GM03348 (cell line): ENCODE results near the gene KCNJ6.
"Not testable (repeated sequence)": the region's sequence is repeated elsewhere in the genome, so short reads cannot be mapped to it uniquely, and the experiment has no call there.

Experiments used
- DNase-seq: peaks from one replicate; pipeline ENCODE4 v3.0.0; 2012; ENCODE audit warnings: low spot score

Gene KCNJ6

DNA sequence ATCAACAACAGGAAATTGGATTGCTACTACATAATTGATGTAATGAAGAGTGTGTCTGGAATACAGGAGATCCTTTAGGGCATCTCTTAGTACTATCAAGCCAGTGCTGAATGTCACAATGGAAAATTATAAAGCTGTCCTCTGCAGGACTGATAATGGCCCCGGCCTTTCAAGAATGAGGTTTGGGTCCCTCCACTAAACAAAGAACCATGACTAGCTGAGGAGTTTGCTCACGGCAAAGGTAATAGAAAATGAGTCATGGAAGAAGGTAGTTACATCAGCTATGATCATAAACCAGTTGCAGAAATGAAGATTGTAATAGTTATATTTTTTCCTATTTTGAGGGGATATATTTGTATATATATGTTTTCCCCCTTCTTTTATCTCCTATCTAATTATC, 145.8 kb downstream of the KCNJ6 start:
- DNase-seq = no peak

- DNase-seq = no peak
Observed at GRCh38 chr21:37769656-37770055, 146.6 kb downstream of the KCNJ6 start.

DNA sequence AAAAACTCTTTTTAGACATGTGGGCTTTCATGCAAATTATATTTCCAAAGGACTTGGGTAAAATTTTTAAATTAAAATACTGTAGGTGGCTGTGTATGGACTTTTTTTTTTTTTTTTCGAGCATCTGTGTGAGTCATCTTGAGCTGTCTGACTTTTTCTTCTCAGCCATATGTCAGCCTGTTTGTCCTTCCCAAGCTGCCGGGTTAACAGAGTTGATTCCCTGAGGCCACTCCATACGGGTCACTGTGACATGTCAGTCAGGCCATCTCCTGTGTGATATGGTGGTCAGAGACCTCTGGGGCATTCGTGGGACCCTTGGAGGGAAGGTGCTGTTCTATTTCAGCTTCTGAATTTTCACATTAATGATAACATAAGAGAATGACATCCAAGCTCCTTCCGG, 148.3 kb downstream of the KCNJ6 start:
- peak; percentile 65 for DNase-seq

DNA sequence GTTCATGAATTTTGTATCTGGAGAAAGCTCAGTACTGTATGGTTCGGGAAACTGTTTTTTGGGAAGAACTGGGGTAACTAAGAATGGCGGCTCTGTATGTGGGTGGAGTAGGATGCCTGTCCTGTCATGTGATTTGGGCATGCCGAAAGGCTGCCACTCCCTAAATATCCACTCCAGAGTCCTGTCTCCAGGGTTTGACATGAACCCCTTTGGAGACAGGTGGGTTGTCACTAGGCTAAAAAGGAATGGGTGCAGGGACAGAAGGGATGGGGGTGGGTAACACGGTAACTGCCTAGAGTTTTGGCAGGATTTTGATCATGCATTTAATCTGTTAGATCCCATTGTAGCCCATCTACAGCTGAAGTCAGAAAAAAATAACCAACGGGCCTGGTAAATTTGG, 150.1 kb downstream of the KCNJ6 start:
- DNase-seq = no peak

- no peak for DNase-seq
Observed at GRCh38 chr21:37765221-37765900, 150.9 kb downstream of the KCNJ6 start.

- DNase-seq = peak; percentile 49
Observed at GRCh38 chr21:37764691-37765090, 151.6 kb downstream of the KCNJ6 start.

GRCh38 chr21:37763298-37763697, 153.0 kb downstream of the KCNJ6 start:
- no peak for DNase-seq

- DNase-seq = no peak
Observed at GRCh38 chr21:37762606-37763005, 153.7 kb downstream of the KCNJ6 start.

DNA sequence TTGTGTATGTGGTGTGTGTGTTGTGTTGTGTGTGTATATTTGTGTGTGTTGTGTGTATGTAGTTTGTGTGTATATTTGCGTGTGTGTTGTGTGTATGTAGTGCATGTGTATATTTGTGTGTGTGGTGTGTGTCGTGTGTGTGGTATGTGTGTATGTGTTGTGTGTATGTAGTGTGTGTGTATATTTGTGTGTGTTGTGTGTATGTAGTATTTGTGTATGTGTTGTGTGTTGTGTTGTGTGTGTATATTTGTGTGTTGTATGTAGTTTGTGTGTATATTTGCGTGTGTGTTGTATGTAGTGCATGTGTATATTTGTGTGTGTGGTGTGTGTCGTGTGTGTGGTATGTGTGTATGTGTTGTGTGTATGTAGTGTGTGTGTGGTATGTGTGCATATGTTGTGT, 154.9 kb downstream of the KCNJ6 start:
- not testable (repeated sequence) for DNase-seq

- no peak for DNase-seq
Observed at GRCh38 chr21:37759777-37760176, 156.5 kb downstream of the KCNJ6 start.

DNA sequence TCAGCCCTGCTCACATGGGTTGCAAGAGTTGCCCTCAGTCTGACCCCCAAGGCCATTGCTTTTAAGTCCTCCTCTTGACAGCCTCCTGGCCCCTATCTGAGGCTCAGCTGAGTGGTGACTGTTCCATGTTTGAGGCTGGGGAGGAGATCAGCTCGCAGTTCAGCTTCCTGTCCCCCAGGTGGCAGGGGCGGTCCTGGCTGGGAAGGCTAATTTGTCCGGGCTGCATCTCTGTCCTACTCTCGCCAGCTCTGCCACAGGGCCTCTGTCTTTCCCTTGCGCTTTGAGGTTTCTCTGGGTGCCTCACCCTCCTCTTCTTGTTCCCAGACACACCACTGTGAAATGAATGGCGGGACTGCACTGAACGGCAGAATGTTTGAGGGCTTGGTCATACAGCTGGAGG, 157.3 kb downstream of the KCNJ6 start:
- peak; percentile 83 for DNase-seq

DNA sequence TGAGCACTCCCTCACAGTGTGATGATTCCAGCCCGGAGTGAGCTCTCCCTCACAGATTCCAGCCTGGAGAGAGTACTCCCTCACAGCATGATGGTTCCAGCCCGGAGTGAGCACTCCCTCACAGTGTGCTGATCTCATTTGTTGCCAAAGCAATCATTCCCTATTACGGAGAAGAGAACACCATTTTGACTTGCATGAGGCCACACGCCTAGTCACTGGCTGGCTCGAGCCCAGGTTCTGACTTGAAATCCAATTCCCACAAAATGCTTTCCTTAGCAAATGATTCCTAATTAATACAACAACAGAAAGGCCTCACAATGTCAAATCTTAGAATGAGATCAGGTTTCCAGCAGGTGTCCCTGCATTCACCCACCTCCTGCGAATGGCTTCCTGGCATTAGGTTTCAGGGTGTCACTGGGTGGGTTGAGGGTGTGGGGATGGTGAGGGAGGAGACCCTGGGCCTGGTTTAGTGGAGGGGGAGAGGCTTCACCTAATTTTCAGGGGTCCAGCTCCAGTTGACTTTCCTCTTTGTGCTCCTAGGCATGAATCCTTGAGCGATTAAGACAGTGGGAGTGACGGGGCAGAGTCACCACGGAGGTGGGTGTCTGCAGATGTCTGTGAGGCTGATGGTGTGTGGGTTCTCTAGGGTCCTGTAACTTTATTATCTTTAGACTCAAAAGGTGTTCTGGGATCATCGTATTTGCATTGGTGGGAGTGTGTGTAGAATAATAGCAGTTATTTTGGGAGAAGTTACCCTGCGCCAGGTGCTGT, 158.5 kb downstream of the KCNJ6 start:
- DNase-seq = no peak

DNA sequence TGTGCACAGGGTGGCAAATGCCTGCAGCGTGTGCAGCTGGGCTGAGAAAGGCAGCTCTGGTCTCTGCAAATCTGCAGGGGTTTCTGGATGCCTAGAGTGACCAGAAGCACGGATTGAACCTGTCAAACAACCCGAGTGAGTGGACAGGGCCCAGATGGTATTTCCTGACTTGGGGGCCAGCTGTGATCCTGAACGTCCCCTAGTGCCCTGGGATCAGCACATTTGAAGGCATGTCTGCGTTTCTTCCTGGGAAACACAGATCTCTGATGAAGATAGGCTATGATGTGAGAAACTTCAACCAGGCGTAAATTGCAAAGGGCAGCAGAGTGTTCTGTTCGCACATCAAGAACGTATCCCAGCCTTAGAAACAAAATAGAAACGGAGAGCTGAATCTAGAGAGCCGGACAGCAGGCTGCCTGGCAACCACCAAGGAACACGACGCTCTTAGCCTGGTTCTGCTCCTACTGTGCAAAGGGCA, 163.1 kb downstream of the KCNJ6 start:
- DNase-seq = no peak

DNA sequence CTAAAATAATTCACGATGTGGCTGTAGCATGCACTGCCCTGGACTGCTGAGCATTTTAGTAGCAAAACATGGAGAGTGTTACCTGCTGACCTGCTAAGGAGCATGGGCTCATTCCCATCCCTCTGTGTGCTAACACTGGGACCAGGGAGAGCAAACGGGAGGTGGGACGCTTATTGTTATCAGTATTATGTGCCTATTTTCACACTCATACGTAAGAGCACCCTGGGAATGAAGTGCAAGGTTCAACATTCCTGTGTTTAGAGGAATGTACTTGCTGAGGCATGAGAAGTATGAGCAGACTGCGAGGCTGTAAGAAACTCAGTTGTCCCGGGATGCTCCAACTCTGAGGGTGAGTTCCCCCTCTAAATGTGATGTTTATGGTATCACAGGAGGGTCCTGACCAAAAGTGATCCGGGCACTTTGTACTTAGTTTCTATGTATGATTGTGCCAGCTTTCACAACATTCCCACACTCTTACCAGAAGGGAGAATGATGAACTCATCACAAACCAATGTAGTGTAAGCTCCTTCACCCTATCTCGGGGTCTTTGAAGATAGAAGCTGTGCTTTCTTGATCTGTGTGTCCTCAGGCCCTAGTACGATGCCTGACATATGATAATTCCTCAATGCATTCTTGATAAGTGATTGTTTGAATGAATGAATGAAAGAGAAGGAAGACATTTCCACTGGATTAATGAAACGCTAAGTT, 164.8 kb downstream of the KCNJ6 start:
- DNase-seq = peak; percentile 14

- no peak for DNase-seq
Observed at GRCh38 chr21:37749132-37749531, 167.1 kb downstream of the KCNJ6 start.

DNA sequence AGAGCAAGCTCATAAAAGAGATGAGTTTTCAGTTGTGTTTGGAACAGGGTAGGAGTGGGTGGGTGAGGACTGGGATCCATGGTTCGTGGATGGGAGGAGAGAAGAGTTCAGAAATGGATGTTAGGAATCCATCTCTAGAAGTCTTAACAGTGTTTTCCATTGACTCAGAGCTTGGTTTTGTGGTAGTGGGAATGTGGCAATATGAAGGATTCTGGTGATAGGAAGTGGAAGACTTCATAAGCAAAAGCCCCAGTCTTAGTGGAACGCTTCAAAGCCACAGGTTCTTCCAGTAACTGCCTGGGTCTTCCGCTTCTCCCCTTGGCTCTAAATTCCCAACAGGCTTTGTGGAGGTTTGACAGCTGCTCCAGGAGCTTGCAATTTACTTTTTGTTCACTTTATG, 167.9 kb downstream of the KCNJ6 start:
- DNase-seq = no peak

DNA sequence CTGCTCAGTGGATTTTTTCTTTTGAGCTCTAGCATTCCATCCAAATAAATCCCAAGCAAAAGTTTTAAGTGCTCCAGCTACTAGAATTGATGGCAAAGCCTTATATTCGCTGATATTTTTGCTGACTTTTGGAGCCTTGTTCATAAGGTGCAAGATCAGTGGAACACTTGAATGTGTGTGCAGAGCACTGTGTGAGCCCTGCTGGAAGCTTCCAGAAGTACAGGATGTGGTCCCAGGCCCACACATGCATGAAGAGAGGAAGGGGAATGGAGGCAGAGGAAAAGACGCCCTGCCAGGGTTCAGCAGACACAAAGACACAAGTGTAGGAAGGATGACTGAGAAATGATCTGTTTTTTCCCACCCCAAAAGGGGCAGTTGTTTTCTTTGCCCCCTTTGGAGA, 169.4 kb downstream of the KCNJ6 start:
- DNase-seq = no peak

DNA sequence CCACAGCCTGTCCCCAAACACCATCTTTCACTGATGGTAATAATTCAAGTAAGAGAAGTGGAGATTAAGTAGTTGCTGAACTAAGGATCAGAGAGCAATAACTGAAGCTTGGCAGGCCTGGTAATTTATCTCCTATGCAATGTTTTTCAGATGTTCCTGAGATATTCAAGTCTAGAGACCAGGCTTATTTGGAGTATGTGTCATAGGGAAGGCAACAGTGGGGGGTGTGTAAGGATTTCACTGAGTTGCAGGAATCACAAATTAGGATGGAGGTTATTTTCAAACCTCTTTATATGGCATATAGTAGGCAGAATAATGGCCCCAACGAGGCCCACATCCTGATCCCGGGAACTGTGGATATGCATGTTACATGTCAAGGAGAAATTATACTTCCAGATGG, 171.7 kb downstream of the KCNJ6 start:
- no peak for DNase-seq

DNA sequence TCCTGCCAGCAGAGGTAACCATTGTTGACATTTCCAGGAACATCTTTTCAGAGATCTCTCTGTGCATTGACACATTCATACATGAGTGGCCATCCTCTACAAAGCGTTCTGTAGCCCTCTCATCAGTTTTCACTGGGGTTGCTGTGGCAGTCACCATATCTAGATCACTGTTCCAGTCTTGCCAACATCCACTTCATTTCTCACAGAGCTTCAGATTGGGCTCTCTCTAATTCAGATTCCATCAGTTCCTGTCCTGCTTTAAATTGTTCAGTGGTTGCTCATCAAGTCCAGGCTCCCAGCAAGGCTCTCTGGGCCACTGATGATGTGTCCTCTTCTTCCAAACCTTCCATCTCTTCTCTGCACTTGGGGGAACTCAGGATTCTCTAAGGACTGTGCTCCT, 173.7 kb downstream of the KCNJ6 start:
- DNase-seq = peak; percentile 66

- DNase-seq = no peak
Observed at GRCh38 chr21:37742115-37742514, 174.1 kb downstream of the KCNJ6 start.

DNA sequence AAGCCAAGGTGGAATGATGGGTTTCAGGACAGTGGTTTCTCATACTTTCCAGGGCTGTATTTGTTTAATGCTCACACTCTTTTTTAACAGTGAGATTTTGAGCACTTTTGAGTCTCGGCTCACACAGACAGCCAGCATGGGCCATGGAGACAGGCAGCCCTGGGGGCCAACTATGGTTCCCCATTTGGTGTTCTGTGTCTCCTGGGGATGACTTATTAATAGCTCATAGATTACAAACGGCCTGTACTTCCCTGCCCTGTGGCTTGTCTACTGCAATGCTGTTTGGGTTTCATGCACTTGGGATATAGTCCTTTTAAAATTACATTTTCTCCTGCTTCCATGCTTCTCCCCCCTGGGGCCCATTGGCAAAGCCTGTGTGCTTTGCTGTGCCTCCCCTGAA, 178.3 kb downstream of the KCNJ6 start:
- no peak for DNase-seq

- DNase-seq = no peak
Observed at GRCh38 chr21:37737507-37737906, 178.8 kb downstream of the KCNJ6 start.

- DNase-seq = no peak
Observed at GRCh38 chr21:37734846-37735245, 181.4 kb downstream of the KCNJ6 start.
